Endometrial microvascular endothelial cells (primary cell): ENCODE measurements around the gene PPP4R4. TPM values are rescaled to one million over a fixed set of nuclear protein-coding genes. Genes with fewer than 3 reads are reported as not detected.

ENCODE experiments used
- in situ Hi-C: cut with HindIII; loops from 2 replicates; pipeline ENCODE4 v1.10.0; 2017; ENCODE audit warnings: low sequenced_read_pairs, low pct_unique_long_range_greater_than_20kb; ENCODE audit errors: inconsistent ontology term
- total RNA-seq: library from RNA; depleted of rRNA; stranded (reverse); fragments of >200 nt; gene quantifications from one replicate; pipeline ENCODE4 v1.2.3, GENCODE V29; 2015; ENCODE audit errors: inconsistent ontology term

Gene PPP4R4
- total RNA-seq, 1 donor from 2014 or later = not detected

DNA sequence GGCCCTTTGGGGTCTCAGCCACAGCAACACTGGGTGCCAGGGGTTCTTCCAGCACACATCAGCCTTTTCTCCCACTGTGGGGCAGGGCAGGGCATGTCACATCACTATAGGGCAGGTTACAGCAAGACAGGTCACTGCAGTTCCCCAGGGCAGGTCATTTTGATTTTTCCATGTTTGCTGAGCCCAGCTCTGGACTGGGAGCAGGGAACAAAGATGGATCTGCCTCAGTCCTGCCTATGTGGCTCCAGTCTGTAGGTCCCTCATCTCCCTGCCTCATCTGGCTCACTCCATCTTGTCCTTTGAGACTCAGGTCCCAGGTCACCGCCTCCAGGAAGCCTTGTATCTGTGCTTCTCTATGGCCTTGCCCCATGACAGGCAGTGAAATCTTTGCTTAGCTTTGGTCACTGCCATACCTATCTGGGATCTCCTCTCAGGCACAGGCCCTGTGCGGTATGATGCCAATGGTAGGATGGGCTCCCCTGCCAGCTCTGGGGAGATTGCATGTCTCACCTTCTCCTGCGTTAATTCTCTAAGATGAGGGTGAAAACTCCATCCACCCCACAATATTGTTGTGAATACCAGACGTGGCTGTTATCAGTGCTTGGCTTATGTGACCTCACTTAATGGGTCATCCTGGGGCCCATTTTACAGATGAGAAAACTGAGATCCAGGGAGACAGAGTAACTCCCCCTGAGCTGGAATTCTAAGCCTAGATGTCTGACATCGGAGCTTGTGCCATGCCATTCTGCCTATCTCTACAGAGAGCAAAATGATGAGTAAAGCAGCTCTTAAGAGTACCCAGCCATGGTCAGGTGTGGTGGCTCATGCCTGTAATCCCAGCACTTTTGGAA, 147.5 kb downstream of the PPP4R4 start:
- in situ Hi-C loops = no loop called here

DNA sequence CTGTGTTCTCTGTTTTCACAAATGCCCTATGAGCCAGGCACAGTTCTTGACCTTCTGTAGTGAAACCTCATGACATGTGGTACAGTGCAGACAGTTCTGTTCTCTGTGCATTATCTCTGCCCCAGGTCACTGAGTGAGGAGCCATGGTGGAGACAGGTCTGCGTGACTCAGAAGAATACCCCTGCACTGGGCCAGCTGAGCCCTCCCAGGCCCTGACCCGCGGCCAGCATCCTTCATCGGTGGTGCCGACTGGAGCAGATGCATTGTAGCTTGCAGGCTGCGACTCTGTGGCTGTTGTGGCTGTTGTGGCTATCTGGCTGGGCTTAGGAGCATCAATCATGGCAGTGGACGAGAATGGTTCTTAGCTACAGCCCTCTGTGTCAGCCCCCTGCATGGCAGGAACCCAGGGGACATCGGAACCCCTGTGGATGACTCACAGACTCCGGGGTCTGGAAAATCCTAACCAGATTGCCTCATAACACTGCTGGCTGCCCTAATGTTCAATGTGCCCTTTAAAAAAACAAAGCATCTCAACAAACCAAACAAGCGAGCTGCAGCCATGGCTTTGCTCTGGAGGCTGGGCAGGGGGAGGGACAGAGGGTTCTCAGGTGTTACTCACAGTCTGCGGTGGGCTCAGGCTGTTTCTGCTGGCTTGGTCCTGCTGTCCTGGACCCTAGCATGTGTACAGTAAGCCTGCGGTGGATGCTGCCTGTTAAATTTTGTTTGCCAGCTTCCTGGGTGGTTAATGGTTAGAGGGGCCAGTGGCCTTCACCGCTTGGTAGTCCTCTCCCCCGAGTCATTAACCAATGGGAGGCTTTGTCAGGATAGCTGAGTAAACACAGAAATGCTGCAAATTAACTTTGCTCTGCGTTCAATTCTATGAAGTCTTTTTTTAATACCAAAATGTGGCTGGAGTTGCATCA, 148.8 kb downstream of the PPP4R4 start, which contains the start of gene SERPINA6:
Gene SERPINA6 (minus strand): TSS at position 689 of the 923 bp plus-strand sequence. CDS start 8,688 bp downstream, outside the sequence.
- in situ Hi-C loops = no loop called here

DNA sequence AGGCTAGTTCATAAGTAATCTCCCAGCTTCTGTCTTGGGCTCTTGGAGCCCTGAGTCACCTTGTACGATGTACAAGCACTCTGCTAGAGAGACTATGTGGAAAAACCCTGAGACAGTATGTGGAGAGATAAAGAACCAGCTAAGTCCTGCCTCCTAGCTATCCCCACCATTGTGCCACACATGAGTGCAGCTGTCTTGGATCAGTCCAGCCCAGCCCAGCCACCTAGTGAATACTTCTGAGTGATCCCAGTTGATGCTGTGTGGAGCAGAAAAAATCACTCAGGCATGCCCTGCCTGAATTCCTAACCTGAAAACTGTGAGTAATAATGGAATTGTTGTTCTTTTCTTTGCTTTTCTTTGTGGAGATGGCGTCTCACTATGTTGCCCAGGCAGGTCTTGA, 154.1 kb downstream of the PPP4R4 start:
- in situ Hi-C loops = no loop called here

Other genes starting within 250 kb of the PPP4R4 start
- gene FAM181A, start 247.0 kb upstream of the PPP4R4 start, total RNA-seq = not detected
- gene ASB2, start 197.8 kb upstream of the PPP4R4 start, total RNA-seq = not detected
- gene CCDC197, start 177.0 kb upstream of the PPP4R4 start, total RNA-seq = not detected
- gene OTUB2, start 148.0 kb upstream of the PPP4R4 start, total RNA-seq = 3.1 TPM
- 110 TPM for gene DDX24, start 93.1 kb upstream of the PPP4R4 start, total RNA-seq
- 23.3 TPM for gene IFI27L1, start 93.0 kb upstream of the PPP4R4 start, total RNA-seq
- gene IFI27, start 63.6 kb upstream of the PPP4R4 start, total RNA-seq = 1,781 TPM
- 82.9 TPM for gene IFI27L2, start 44.7 kb upstream of the PPP4R4 start, total RNA-seq
- not detected for gene SERPINA10, start 118.9 kb downstream of the PPP4R4 start, total RNA-seq
- not detected for gene SERPINA6, start 149.0 kb downstream of the PPP4R4 start, total RNA-seq
- gene SERPINA2, start 192.4 kb downstream of the PPP4R4 start, total RNA-seq = not detected
- gene SERPINA1, start 214.3 kb downstream of the PPP4R4 start, total RNA-seq = not detected